GM21526 (cell line): ENCODE data around the gene MAGI2.

Experiments used
- ATAC-seq: cut with Tn5 transposase; IDR thresholded peaks from one replicate; pipeline ENCODE4 v1.9.1; 2021; ENCODE audit warnings: moderate library complexity; ENCODE audit not compliant: unreplicated experiment, low FRiP score

MAGI2 gene

GRCh38 chr7:78099715-78100394 lies 1353.6 kb downstream of the MAGI2 start:
- ATAC-seq: no peak

DNA sequence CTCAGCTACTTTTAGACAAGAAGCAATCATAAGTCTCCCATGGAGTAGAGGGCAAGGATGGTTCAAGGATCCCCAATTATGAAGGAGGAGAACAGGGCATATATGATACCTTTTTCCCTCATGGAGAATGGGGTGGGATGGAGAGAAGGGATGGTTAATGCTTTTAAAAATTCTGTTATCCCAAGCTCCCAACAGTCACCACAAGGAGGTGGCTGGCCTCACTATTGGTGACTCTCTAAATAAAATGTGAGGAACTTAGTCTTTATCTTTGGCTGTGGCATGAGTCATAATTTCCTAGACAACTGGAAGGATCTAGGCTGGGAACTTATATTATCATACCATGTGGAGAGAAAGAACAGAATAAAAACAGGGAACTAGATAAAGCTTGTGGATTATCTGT lies 1357.9 kb downstream of the MAGI2 start:
- no peak for ATAC-seq

- ATAC-seq: no peak
Observed at GRCh38 chr7:78092331-78092730, 1361.1 kb downstream of the MAGI2 start.

GRCh38 chr7:78090616-78091015 lies 1362.9 kb downstream of the MAGI2 start:
- no peak for ATAC-seq

GRCh38 chr7:78083476-78084120 lies 1369.9 kb downstream of the MAGI2 start:
- ATAC-seq: no peak

DNA sequence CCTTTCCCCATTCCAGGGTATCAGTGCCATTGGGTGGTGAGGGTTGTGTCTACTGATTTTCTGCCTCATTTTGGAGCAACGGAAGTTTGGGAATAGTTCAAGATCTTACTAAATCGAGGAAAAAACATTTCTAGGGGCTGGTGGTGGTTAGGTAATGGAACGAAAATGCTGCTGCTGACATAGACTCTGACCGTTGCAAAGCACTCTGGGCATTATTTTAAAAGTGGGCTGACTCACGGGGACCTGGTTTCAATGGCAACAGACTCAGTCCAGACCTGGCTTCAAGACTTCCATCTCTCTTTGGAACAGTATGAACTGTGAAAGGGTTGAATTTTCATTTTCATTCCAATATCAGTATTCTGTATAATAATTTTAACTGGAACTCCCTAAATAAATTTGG lies 1370.9 kb downstream of the MAGI2 start:
- no peak for ATAC-seq

GRCh38 chr7:78081888-78082287 lies 1371.6 kb downstream of the MAGI2 start:
- ATAC-seq: no peak

DNA sequence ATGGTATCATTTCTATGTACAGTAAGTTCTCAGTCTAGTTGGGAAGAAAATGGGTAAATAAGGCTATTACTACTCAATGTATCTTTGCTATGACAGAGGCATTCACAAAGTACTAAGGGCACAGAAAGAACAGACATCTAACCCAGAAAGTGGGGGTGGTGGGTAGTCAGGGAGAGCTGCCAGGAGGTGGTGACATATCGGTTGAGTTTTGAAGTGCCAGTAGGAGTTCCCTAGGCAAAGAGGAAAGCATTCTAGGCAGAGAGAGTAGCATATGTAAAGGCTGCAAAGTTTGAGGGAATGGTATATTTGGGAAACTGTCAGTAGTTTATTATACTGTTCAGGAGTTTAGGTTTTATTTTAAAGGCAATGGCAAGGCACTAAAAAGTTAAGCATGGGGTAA lies 1372.1 kb downstream of the MAGI2 start:
- ATAC-seq: no peak

- no peak for ATAC-seq
Observed at GRCh38 chr7:78080811-78081210, 1372.7 kb downstream of the MAGI2 start.

DNA sequence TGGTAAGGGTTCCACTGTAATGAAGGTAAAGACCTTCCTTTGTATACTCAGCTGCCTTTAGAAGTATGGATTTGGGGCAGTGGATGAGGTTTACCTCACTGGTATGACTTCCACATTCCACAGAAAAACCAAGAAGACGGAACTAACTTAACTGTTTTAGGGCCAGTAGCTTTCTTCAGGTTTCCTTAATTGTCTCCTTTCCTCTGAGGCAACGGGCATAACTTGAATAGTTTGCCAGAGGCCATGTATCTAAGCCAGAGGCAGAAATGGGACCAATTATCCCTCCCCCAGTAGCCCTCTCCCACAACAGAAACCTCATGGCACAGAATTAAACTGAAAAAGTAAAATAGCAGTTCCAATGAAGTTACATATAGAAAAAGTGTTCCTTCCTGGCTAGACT lies 1373.2 kb downstream of the MAGI2 start:
- no peak for ATAC-seq

GRCh38 chr7:78074713-78075112 lies 1378.8 kb downstream of the MAGI2 start:
- ATAC-seq: no peak

DNA sequence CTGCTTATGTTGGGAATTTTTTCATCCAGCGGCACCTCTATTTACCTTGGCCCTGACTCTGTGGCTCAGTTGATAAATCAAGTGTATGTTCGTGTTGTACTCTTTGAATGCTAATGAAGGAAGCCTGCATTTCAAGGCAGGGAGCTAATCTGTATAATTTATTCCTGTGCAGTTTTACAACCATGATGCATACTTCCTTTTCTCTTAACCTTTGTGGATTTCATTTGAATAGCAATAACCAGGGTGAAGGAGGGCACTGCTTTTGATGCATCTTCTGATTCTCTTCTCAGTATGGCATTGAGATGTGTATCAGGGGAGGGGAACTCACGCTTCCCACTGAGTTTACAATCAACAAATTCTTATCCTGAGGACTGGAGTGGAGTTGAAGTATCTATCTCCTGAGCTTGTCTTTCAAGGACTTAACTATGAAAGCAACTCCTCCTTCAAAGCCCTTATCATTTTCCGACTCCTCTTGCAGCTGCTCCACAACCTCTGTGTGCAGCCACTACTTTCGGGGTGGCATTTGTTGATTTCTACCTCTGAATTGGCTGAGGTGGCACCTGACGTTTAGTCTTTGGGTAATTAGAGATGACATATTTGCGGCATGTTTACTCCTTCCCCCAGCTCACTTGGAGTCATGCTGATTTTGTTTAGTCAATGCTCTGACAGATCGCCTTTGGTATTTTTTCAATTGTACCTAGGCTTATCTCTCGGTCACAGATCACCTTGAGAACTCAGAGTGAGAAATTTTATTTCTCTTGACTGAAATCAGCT lies 1379.7 kb downstream of the MAGI2 start:
- ATAC-seq: no peak

GRCh38 chr7:78072201-78072590 lies 1381.3 kb downstream of the MAGI2 start:
- no peak for ATAC-seq

- no peak for ATAC-seq
Observed at GRCh38 chr7:78071491-78072200, 1381.8 kb downstream of the MAGI2 start.

- no peak for ATAC-seq
Observed at GRCh38 chr7:78066599-78066998, 1386.9 kb downstream of the MAGI2 start.

DNA sequence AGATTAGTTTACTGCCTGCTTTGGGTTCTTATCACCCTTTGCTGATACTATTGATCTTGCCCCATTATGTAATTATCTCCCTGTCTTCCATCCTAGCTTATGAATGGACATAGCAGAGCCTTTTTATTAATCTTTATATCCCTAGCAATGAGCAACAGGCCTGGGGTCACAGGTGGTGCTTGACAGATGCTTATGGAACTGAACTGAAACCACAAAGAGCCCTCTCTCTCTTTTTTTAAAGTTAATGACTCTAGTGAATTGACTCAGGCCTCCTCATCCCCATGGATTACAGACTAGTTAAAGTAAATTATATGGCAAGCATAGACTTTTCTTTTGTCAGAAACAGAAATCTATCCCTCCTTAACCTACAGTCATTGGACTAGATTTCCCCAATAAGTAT lies 1389.7 kb downstream of the MAGI2 start:
- ATAC-seq: no peak

- no peak for ATAC-seq
Observed at GRCh38 chr7:78062214-78062613, 1391.3 kb downstream of the MAGI2 start.

- no peak for ATAC-seq
Observed at GRCh38 chr7:78057571-78057970, 1395.9 kb downstream of the MAGI2 start.

- no peak for ATAC-seq
Observed at GRCh38 chr7:78055599-78055998, 1397.9 kb downstream of the MAGI2 start.

DNA sequence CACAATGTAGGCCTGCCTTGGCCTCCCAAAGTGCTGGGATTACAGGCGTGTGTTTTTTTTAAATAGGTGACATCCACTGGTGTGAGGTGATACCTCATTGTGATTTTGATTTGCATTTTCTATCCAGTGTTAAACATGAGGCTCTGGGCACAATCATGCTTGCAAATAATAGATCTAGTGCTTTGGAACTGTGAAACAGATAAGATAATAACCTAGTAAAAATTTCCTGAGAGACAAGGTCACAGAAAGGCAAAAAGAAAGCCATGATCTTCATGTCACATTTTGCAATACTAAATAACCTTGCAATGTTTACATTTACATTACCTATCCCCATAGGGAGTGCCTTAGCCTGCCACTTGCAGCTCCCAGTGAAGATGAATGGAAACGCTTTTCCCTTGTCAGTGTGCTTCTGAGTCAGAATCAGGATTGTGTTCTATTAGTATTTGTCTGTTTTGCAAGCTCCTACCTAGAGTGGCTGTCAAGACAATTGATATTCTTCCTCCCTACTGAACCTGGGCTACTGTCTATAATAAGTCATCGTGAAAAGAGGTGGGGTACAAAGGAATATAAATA lies 1398.4 kb downstream of the MAGI2 start:
- ATAC-seq: no peak

DNA sequence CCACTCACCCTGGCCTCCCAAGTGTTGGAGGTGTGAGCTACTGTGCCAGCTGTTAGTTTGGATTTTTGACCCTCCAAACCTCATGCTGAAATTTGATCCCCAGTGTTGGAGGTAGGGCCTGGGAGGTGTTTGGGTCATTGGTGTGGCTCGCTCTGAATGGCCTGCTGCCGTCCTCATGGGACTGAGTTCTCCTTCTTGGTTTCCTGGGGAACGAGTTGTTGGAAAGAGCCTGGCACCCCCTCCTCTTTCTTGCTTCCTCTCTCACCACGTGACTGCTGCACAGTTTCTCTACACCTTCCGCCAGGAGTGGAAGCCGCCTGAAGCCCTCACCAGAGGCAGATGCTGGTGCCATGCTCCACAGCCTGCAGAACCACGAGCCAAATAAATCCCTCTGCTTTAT lies 1401.4 kb downstream of the MAGI2 start:
- ATAC-seq: no peak
